ENCODE data around the gene TMED7. TPM values are rescaled to one million over a fixed set of nuclear protein-coding genes. Genes with fewer than 3 reads are reported as not detected.
"Not testable (repeated sequence)": the region's sequence is repeated elsewhere in the genome, so short reads cannot be mapped to it uniquely, and the experiment has no call there.

TMED7 gene
- 66.7 TPM for total RNA-seq
- long read RNA-seq, transcript TMED7-201 (3 exons, 3,757 nt), result major isoform, 105 of 106 reads
- long read RNA-seq, partial matches to known transcripts, result 1 of 106 reads
- long read RNA-seq, other reads (novel, unspliced or antisense), result 0 of 106 reads

DNA sequence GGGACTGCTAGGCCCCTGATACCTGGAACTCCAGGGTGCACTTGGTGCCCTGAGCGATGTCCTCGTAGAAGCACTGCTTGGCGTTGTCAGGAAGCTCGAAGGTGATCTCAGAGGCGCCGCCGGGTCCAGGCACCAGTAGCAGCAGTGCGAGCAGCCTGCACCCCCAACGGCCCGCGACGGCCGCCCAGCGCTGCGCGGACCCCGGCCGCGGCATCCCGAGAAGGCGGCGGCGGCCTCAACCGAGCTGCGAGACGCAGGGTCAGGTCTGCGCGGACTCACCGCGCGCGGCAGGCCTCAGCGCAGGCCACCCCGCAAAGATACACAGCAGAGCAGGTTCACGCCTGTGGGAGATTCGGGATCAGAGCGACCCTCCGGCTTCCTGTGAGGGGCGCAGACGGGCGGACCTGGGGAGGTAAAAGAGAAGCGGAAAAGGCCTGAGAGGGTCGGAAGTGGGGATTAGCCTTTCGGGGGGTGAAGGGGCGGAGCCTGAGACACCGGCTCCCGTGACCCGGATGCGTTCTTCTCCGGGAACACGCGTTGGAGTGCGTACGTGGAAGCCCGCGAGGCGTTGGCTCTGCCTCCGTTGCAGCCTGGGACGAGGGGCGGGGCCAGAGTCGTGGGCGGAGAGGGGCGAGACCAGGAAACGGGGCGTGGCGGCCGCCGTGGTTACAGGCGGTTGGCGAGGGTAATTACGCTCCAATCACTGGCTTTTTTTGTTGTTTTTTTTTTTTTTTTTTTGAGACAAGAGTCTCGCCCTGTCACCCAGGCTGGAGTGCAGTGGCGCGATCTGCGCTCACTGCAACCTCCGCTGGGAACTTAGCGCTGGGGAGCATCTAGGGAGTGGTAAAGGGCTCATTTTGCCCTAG, at the start of gene TMED7:
Gene TMED7 (minus strand): TSS at position 458 of the 866 bp plus-strand sequence. CDS start 244 bp downstream, at position 214.
- ATAC-seq, result peak; percentile 99
- intact Hi-C loops (cut with micrococcal nuclease), result no loop called here
- DNase-seq, result peak; percentile 100

DNA sequence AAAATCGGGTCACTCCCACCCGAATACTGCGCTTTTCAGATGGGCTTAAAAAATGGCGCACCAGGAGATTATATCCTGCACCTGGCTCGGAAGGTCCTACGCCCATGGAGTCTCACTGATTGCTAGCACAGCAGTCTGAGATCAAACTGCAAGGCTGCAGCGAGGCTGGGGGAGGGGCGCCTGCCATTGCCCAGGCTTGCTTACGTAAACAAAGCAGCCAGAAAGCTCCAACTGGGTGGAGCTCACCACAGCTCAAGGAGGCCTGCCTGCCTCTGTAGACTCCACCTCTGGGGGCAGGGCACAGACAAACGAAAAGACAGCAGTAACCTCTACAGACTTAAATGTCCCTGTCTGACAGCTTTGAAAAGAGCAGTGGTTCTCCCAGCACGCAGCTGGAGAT, 48.9 kb upstream of the TMED7 start:
- DNase-seq; ATAC-seq; intact Hi-C loops (cut with micrococcal nuclease): not testable (repeated sequence)

DNA sequence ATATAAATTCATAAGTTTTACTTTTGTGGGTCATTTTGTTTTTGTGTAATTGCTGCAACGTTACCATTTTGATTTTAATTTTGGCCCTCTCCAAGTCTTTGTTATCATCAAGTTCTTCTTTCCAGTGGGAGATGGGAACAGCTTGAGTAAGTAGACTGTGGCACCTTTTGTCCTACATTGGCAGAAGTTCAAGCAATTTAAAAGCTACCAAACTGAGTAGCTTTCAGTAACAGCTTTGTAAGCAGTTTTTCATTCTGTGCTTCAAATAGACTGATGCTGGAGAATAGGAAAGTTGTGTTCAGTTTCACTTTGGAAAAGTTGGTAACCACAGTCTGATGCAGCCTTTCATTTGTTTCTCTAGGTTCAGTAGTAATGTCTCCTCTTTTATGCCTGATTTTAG, 47.8 kb upstream of the TMED7 start:
- intact Hi-C loops (cut with micrococcal nuclease), result no loop called here
- no peak for ATAC-seq
- no peak for DNase-seq

DNA sequence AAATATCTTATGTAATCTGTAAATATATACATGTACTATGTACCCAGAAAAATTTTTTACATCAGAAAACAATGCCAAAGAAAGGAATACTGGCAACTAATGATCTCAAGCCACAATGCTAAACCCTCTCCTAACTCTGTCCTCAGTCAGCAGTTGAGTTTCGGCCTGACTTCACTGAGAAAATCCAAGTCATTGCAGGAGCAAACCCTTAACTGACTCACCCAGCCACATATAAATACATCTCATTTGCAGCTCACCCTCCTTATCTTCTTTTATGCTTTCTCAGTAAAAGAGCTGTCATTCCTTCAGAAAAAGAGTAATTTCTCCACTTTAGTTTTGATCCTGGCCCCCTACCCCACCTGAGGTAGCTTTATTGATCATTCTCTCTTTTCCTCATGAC, 46.1 kb upstream of the TMED7 start:
- ATAC-seq (no peak), DNase-seq (no peak)
- intact Hi-C loops (cut with micrococcal nuclease), result no loop called here

DNA sequence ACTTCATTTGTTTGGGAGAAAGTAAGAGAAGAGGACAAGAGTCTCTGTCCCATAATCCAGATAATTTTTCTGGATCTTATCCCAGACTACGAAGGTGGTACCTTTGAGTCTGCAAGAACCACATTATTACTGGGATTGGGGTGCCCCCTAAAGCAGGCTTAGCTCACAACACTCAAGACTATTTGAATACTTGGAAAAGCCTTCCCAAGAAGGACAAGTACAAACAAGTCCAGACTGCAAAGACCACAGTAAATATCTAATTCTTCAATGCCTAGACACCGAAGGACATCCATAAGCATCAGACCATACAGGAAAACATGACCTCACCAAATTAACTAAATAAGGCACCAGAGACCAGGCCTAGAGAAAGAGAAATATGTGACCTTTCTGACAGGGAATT, 40.2 kb upstream of the TMED7 start:
- DNase-seq (no peak), ATAC-seq (no peak)
- intact Hi-C loops (cut with micrococcal nuclease), result no loop called here

DNA sequence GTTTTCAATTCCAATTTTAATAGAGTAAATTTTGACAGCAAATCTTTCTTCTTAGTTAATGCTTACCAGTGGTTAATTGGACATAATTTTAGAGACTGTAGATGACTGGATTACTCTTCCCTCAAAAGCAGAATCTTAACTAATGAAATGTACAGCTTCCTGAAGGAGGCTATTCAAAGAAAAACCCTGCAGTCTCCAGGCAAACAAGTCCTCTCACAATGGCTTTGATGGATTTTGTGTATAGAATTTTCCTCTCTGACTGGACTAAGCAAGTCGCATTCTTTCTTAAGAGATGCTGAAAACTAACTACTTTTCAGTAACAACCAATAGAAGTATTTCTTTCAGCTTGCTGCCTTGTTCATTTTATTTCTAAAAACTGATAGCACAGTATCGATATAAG, 35.7 kb upstream of the TMED7 start:
- no peak for ATAC-seq
- DNase-seq, result no peak
- intact Hi-C loops (cut with micrococcal nuclease), result no loop called here

DNA sequence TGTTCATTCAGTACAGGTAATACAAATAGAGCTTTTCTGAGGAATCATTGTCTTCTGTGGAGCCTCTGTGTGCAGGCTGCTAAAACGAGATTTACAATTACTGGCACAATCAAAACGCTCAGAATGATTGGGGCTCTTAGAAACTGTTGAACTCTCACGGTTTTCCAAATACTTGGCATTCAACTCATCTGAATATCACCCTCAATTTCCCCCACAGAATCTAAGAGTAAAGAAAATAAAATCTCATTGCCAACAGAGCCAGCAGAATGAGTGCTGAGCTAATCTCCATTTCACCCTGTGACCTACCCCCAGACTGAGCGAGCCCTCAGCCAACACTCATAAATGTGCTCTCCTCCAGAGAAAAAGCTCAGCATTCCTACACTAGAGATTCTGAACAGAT, 35.3 kb upstream of the TMED7 start:
- ATAC-seq (no peak), DNase-seq (no peak)
- intact Hi-C loops (cut with micrococcal nuclease), result no loop called here

DNA sequence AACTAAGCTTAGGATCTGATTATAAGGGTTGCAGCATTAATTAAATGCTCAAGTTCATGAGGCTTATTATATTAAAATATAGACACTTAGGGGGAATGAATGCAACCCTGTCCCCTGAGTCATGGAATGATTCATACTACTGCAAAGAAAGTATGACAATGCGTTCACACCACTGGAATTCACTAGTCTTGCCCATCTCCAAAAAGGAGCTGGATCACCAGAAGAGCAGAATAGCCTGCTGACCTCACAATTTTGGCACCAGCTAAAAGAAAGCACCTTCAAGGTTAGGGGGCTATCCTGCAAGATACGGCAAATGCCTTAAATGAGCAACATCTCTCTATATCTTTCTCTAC, 32.0 kb upstream of the TMED7 start:
- no peak for DNase-seq
- intact Hi-C loops (cut with micrococcal nuclease), result no loop called here

DNA sequence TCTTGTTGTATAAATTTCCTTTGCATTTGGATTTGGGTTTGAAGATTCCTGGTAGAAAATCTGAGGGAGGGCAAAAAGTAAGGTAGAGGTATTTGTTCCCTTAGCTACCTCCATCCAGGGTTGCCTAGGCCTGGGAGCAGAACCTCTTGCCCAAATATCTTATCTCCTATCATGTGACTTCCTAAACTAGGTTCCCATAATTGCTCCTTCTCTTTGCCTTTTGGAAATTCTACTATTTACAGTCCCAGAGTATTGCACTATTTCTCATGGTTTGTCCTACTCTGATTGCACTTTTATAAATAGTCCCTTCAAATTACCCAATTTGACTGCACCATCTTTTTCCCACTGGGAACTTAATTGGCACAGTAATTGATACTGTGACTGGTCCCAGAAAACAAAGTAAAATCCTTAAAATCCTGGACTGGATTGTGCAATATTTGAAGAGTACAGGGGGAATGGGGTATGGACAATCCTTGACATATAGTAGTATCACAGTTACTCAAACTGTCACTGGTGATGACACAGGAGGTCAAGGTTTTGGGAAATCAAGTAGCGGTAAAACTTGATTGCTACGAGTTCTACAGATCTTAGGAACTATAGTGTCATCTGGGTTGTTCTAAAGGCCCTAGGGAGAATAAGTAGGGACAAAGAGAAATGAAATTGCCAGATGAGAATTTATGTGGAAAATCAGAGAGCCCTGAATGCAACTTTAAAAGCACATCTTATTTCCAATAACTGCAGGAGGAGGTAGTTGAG, 31.5 kb upstream of the TMED7 start:
- ATAC-seq (no peak), DNase-seq (no peak)
- intact Hi-C loops (cut with micrococcal nuclease), result no loop called here

More for the DNA sequence above, 32.0 kb upstream of the TMED7 start:
- no peak for ATAC-seq

DNA sequence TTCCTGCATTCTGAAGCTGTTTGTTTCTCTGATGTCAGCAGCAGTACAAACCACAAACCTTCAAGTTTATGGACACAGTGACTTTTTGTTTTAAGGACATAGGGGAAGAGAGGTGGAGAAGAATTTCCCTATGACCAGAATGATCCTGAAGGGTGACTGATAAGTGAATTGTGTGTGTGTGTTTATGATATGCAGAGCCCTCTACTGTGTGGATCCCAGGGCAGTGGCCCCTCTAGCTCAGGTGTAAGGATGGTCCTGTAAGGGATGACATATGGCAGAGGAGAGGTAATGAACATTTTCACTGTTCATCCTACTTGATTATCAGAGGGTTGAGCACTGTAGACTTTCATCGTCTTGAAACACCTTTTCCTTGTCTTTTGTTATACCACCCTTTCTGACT, 30.6 kb upstream of the TMED7 start:
- ATAC-seq (no peak), DNase-seq (no peak)
- intact Hi-C loops (cut with micrococcal nuclease), result no loop called here

DNA sequence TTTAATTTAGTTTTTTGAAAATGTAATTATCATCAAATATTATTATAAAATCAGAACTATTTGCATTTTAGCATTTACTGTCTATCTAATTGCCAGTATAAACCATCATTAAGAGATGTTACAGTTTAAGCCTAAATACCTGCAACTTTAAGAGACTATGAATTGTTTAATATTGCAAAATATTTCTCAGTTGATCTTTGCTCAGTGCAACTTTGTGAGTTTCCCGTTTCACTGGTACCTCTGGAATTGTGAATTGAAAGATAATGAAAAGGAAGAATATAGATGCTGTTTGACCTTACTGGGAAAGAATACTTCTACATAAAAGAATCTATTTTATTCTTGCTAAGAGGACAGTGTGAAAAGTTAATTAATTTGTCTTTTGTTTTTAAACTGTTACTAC, 30.2 kb upstream of the TMED7 start:
- intact Hi-C loops (cut with micrococcal nuclease), result no loop called here
- ATAC-seq, result no peak
- no peak for DNase-seq

DNA sequence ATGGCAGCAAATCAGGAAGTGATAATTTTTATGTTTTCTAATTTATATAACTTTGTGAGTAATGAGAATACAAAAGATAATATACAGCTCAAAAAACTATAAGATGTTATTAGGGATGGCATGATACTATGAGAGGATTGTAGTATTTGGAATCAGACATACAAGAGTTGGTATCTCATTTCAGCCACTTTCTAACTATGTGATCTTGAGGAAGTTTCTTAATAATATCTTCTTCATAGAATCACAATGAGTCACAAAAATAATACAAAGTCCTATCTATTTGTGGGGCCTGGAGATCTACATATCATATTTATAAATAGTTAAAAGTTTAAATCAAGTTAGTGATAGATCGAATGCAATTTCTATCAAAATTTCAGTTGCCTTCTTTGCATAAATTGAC, 23.7 kb upstream of the TMED7 start:
- intact Hi-C loops (cut with micrococcal nuclease), result no loop called here
- ATAC-seq, result no peak
- DNase-seq, result no peak

DNA sequence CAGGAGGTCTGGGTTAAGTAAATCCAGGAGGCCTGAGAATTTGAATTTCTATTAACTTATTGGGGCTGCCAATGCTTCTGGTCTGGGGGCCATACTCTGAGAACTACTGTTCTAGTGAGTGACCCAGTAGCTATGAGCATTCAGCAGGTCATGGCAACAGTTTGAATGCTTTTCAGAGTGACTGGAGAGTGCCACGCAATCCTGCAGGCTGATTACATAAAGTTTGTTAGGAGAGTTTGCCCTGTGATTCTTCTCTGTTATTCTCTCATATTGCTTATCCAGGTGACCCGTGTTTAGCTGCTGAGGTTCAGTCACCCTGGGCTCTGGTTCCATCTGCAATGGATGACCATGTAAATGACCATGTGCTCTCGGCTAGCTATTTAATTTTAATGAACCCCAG, 22.2 kb upstream of the TMED7 start:
- ATAC-seq, result no peak
- intact Hi-C loops (cut with micrococcal nuclease), result no loop called here
- no peak for DNase-seq

DNA sequence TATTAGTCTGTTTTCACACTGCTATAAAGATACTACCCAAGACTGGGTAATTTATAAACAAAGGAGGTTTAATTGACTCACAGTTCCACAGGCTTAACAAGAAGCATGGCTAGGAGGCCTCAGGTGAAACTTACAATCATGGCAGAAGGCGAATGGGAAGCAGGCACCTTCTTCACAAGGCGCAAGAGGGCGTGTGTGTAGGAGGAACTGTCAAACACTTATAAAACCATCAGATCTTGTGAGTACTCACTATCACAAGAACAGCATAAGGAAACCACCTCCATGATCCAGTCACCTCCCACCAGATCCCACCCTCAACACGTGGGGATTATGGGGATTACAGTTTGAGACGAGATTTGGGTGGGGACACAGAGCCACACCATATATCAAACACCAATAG, 19.6 kb upstream of the TMED7 start:
- ATAC-seq; intact Hi-C loops (cut with micrococcal nuclease); DNase-seq: not testable (repeated sequence)

DNA sequence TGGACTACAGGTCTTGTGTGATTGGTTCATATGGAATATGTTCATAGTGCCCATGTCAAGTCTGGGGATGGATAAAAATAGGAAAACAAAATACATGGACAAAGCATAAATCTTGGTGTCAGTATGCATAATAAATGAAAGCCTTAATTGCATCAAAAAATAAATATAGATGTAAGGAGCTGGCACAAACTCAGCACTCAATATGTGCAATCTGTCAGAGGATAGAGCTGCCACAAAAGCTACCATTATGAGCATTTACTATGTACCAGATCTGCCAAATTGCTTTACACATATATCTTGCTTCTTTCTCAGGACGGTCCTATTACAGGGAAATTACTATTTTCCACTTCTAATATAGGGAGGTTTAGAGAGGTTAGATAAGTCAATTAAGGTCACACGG, 18.2 kb upstream of the TMED7 start:
- intact Hi-C loops (cut with micrococcal nuclease), result no loop called here
- DNase-seq (no peak), ATAC-seq (no peak)

DNA sequence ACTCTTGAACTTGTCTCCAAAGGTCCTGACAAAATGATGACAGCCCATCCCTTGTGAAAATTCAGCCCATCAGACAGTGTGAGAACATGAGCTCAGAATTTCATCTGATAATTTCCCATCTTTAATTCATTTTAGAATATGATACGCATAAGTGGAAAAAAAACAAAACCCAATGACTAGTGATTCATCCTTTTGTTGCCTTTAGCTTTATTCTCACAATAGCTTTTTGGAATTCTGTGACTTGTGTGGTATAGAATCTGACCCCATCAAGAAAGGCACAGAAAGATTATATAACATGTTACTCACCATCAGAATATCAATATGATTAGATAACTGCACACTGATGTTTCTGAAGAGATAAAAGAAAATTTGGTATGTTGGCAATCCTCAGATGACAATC, 16.1 kb upstream of the TMED7 start:
- DNase-seq, result no peak
- intact Hi-C loops (cut with micrococcal nuclease), result no loop called here
- no peak for ATAC-seq

DNA sequence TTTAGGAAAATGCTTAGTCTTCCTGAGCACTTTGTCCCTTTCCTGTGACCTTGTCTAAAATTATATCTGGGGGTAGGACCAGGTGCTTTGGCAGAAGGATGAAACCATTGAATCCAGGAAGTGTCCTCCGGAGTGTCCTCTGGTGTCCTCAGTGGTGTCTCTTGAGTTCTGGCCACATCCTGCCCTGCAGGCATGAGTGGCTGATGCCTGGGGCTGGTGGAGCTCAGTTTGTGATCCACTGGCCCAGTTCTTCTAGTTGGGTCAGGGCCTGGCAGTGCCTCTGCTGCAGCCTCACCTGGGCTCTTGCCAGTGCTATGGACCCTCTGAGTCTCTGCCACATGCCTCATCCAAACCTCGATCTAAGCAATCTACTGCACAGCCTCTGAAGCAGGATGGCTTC, 14.4 kb upstream of the TMED7 start:
- intact Hi-C loops (cut with micrococcal nuclease), result no loop called here
- DNase-seq (no peak), ATAC-seq (no peak)

DNA sequence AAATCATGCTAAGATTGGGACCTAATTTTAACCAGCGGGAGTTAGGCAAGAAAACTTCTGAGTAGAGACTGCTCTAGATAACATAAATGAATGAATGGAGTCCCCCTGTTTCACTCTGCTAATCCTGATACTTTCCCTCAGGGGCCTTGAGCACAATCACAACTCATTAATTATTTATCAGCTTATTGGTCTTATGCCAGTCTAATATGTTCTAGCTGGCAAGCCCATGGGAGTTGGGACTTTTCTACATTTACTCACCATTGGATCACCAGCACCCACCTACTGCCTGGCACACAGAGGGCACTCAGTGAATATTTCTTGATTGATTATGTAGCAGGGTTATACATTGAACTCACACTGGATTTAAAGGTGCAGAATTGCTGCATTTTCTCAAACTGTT, 13.5 kb upstream of the TMED7 start:
- ATAC-seq (no peak), DNase-seq (no peak)
- intact Hi-C loops (cut with micrococcal nuclease), result no loop called here

DNA sequence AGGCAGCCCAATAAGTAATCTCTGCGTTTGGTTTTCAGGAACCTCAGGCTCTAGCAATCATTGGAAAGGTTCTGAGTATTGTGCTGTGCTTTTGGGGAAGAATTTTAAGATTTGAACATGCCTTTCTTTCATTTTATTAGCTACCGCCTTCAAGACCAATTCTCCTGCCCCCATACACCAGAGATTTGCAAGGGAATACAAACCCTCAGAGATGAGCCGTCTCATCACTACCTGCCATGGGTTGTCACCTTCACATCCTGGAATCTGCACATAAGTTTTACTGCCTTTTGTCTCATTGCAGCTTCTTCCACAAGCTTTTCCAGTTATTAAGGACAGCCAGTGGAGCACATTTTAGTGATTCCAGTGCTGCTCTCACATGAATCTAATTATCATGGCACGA, 11.7 kb upstream of the TMED7 start:
- DNase-seq, result no peak
- ATAC-seq, result no peak

DNA sequence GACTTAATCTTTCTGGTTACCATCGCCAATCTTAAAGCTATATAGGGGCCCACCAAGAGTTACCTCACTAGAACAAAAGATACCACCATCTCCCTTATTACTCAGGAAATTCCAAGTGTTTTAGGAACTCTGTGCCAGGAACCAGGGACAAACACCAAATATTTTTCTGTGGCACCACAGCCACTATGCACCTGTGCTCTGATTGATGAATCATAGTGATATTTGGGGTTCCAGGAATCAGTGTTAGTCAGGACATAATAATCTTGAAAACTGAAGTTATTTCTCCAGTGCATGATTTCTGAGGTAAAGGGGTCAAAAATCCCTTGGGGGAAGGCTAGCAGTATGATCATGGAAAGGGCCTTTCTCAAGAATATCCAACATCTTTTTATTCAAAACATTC, 10.2 kb upstream of the TMED7 start:
- no peak for DNase-seq
- ATAC-seq, result no peak
- intact Hi-C loops (cut with micrococcal nuclease), result no loop called here

More for the DNA sequence above, 11.7 kb upstream of the TMED7 start:
- intact Hi-C loops (cut with micrococcal nuclease), result no loop called here

Measured in left ventricle myocardium superior (tissue), 1 donor.